T-helper 1 cell treated with Interleukin-12 subunit alpha and Interleukin-12 subunit beta and Interleukin-4 antibody, amounts not matched to agents 30 μg/mL and 1 μg/mL, for 36 hours (primary cell): ENCODE results near the gene PMPCA.

Source experiments
- H3K27ac Mint-ChIP-seq: one replicate; pipeline ENCODE4 v1.8.0; 2021; ENCODE audit warnings: mild to moderate bottlenecking, mixed read lengths
- H3K27me3 Mint-ChIP-seq: one replicate; pipeline ENCODE4 v1.8.0; 2021; ENCODE audit warnings: low read depth, mixed read lengths
- H3K36me3 Mint-ChIP-seq: one replicate; pipeline ENCODE4 v1.8.0; 2021; ENCODE audit warnings: low read depth, mixed read lengths
- H3K4me1 Mint-ChIP-seq: one replicate; pipeline ENCODE4 v1.8.0; 2021; ENCODE audit warnings: low read depth, mixed read lengths
- H3K4me3 Mint-ChIP-seq: one replicate; pipeline ENCODE4 v1.8.0; 2021; ENCODE audit warnings: mild to moderate bottlenecking, moderate library complexity, mixed read lengths
- H3K9me3 Mint-ChIP-seq: one replicate; pipeline ENCODE4 v1.8.0; 2021; ENCODE audit warnings: mixed read lengths

Gene PMPCA

GRCh38 chr9:136439481-136440408 is 29.3 kb downstream of the PMPCA start, which contains the start of gene INPP5E:
TSS of gene INPP5E (minus strand) at chr9:136439845. CDS start at chr9:136439419, 426 bp downstream.
- H3K36me3 Mint-ChIP-seq: peaks cover 24% of the 10 kb centered on the region
- H3K27me3 Mint-ChIP-seq: no peaks in the 10 kb centered on the region
- peaks cover 24% of the 10 kb centered on the region for H3K4me1 Mint-ChIP-seq
- H3K9me3 Mint-ChIP-seq: no peaks in the 10 kb centered on the region
- no peak within 1 kb of the TSS for H3K27ac Mint-ChIP-seq
- H3K4me3 Mint-ChIP-seq: peak within 1 kb of the TSS; percentile 88

GRCh38 chr9:136441191-136441680 is 30.8 kb downstream of the PMPCA start:
- Mint-ChIP-seq H3K36me3 (peaks cover 22% of the 10 kb centered on the region), H3K9me3 (no peaks in the 10 kb centered on the region), H3K4me3 (no peak overlapping the region), H3K27ac (no peak overlapping the region), H3K27me3 (no peaks in the 10 kb centered on the region), H3K4me1 (peaks cover 20% of the 10 kb centered on the region)

- H3K9me3 Mint-ChIP-seq: no peaks in the 10 kb centered on the region
- H3K27ac Mint-ChIP-seq: no peak overlapping the region
- H3K4me3 Mint-ChIP-seq: no peak overlapping the region
- peaks cover 17% of the 10 kb centered on the region for H3K4me1 Mint-ChIP-seq
- H3K36me3 Mint-ChIP-seq: peaks cover 25% of the 10 kb centered on the region
- H3K27me3 Mint-ChIP-seq: no peaks in the 10 kb centered on the region
Observed at GRCh38 chr9:136441681-136442245, 31.3 kb downstream of the PMPCA start.

- Mint-ChIP-seq H3K4me1 (peaks cover 12% of the 10 kb centered on the region), H3K36me3 (peaks cover 29% of the 10 kb centered on the region), H3K9me3 (no peaks in the 10 kb centered on the region), H3K4me3 (no peak overlapping the region), H3K27ac (no peak overlapping the region), H3K27me3 (no peaks in the 10 kb centered on the region)
Observed at GRCh38 chr9:136442265-136442664, 31.8 kb downstream of the PMPCA start.

- no peaks in the 10 kb centered on the region for H3K27me3 Mint-ChIP-seq
- no peaks in the 10 kb centered on the region for H3K9me3 Mint-ChIP-seq
- no peak overlapping the region for H3K4me3 Mint-ChIP-seq
- peaks cover 35% of the 10 kb centered on the region for H3K36me3 Mint-ChIP-seq
- H3K4me1 Mint-ChIP-seq: peaks cover 4% of the 10 kb centered on the region
- no peak overlapping the region for H3K27ac Mint-ChIP-seq
Observed at GRCh38 chr9:136443087-136443486, 32.6 kb downstream of the PMPCA start.

GRCh38 chr9:136443687-136444086 is 33.2 kb downstream of the PMPCA start:
- Mint-ChIP-seq H3K4me1 (peaks cover 2% of the 10 kb centered on the region), H3K27ac (no peak overlapping the region), H3K36me3 (peaks cover 39% of the 10 kb centered on the region), H3K4me3 (no peak overlapping the region), H3K27me3 (no peaks in the 10 kb centered on the region), H3K9me3 (no peaks in the 10 kb centered on the region)

- Mint-ChIP-seq H3K36me3 (peaks cover 39% of the 10 kb centered on the region), H3K27me3 (no peaks in the 10 kb centered on the region), H3K27ac (no peak overlapping the region), H3K4me3 (no peak overlapping the region), H3K4me1 (peaks cover 2% of the 10 kb centered on the region), H3K9me3 (no peaks in the 10 kb centered on the region)
Observed at GRCh38 chr9:136444102-136444501, 33.6 kb downstream of the PMPCA start.

GRCh38 chr9:136445799-136446198 is 35.3 kb downstream of the PMPCA start:
- Mint-ChIP-seq H3K4me1 (peaks cover 2% of the 10 kb centered on the region), H3K4me3 (no peak overlapping the region), H3K9me3 (no peaks in the 10 kb centered on the region), H3K27me3 (no peaks in the 10 kb centered on the region), H3K36me3 (peaks cover 46% of the 10 kb centered on the region), H3K27ac (no peak overlapping the region)

GRCh38 chr9:136447173-136447778 is 36.8 kb downstream of the PMPCA start:
- H3K4me3 Mint-ChIP-seq: no peak overlapping the region
- no peak overlapping the region for H3K27ac Mint-ChIP-seq
- H3K36me3 Mint-ChIP-seq: peaks cover 46% of the 10 kb centered on the region
- peaks cover 2% of the 10 kb centered on the region for H3K4me1 Mint-ChIP-seq
- H3K9me3 Mint-ChIP-seq: no peaks in the 10 kb centered on the region
- H3K27me3 Mint-ChIP-seq: no peaks in the 10 kb centered on the region

- no peak overlapping the region for H3K4me3 Mint-ChIP-seq
Observed at GRCh38 chr9:136448655-136449054, 38.2 kb downstream of the PMPCA start.

GRCh38 chr9:136451221-136451877 is 40.9 kb downstream of the PMPCA start:
- H3K9me3 Mint-ChIP-seq: no peaks in the 10 kb centered on the region
- H3K27ac Mint-ChIP-seq: no peak overlapping the region
- no peaks in the 10 kb centered on the region for H3K4me1 Mint-ChIP-seq
- no peak overlapping the region for H3K4me3 Mint-ChIP-seq
- H3K36me3 Mint-ChIP-seq: peaks cover 44% of the 10 kb centered on the region
- no peaks in the 10 kb centered on the region for H3K27me3 Mint-ChIP-seq

More at GRCh38 chr9:136448655-136449054, 38.2 kb downstream of the PMPCA start:
- H3K4me1 Mint-ChIP-seq: peaks cover under 1% of the 10 kb centered on the region
- no peaks in the 10 kb centered on the region for H3K27me3 Mint-ChIP-seq
- peaks cover 42% of the 10 kb centered on the region for H3K36me3 Mint-ChIP-seq
- H3K27ac Mint-ChIP-seq: no peak overlapping the region
- H3K9me3 Mint-ChIP-seq: no peaks in the 10 kb centered on the region

- H3K36me3 Mint-ChIP-seq: peaks cover 29% of the 10 kb centered on the region
- H3K27me3 Mint-ChIP-seq: no peaks in the 10 kb centered on the region
- no peak overlapping the region for H3K27ac Mint-ChIP-seq
- no peaks in the 10 kb centered on the region for H3K4me1 Mint-ChIP-seq
- no peaks in the 10 kb centered on the region for H3K9me3 Mint-ChIP-seq
- no peak overlapping the region for H3K4me3 Mint-ChIP-seq
Observed at GRCh38 chr9:136453326-136453725, 42.9 kb downstream of the PMPCA start.

GRCh38 chr9:136454026-136454796 is 43.8 kb downstream of the PMPCA start:
- H3K27me3 Mint-ChIP-seq: no peaks in the 10 kb centered on the region
- H3K9me3 Mint-ChIP-seq: no peaks in the 10 kb centered on the region
- H3K36me3 Mint-ChIP-seq: peaks cover 35% of the 10 kb centered on the region
- H3K27ac Mint-ChIP-seq: no peak overlapping the region
- no peak overlapping the region for H3K4me3 Mint-ChIP-seq
- no peaks in the 10 kb centered on the region for H3K4me1 Mint-ChIP-seq
